Uterus (tissue), 4 donors: Measurements from ENCODE around the gene CLIP3. TPM values are rescaled to one million over a fixed set of nuclear protein-coding genes. Genes with fewer than 3 reads are reported as not detected.
"Not testable (repeated sequence)": the region's sequence is repeated elsewhere in the genome, so short reads cannot be mapped to it uniquely, and the experiment has no call there.

Experiments used
- DNase-seq, 2 donors: peaks; one replicate each; pipeline ENCODE4 v3.0.0-alpha.2; 2019 to 2020
- H3K27ac ChIP-seq, 2 donors: fragments of 200-600 bp; sonication (generic); 1 replicate in 1 of 2; 2 replicates in 1 of 2; pipeline ENCODE4 v1.5.1; 2016 to 2018
- H3K27me3 ChIP-seq, 2 donors: fragments of 200-600 bp; sonication (generic); one replicate each; pipeline ENCODE4 v1.5.1; 2018 to 2019; ENCODE audit warnings: control low read depth in 1 of 2
- H3K36me3 ChIP-seq, 2 donors: fragments of 200-600 bp; sonication (generic); one replicate each; pipeline ENCODE4 v1.5.1; 2019; ENCODE audit warnings: control low read depth in 1 of 2
- H3K4me1 ChIP-seq, 2 donors: fragments of 200-600 bp; sonication (generic); one replicate each; pipeline ENCODE4 v1.5.1; 2018 to 2019; ENCODE audit warnings: control low read depth in 1 of 2
- H3K4me3 ChIP-seq, 2 donors: fragments of 200-600 bp; sonication (generic); 1 replicate in 1 of 2; 2 replicates in 1 of 2; pipeline ENCODE4 v1.5.1; 2018 to 2019; ENCODE audit warnings: mild to moderate bottlenecking in 1 of 2
- H3K9me3 ChIP-seq, 2 donors: fragments of 200-600 bp; sonication (generic); one replicate each; pipeline ENCODE4 v1.5.1; 2019; ENCODE audit warnings: control low read depth in 1 of 2
- POLR2A ChIP-seq, 2 donors: fragments of 450-650 bp; IDR thresholded peaks; one replicate each; pipeline ENCODE4 v1.6.1; 2016; ENCODE audit warnings: antibody characterized with exemption in 2 of 2, mild to moderate bottlenecking in 1 of 2, moderate library complexity in 1 of 2
- intact Hi-C: fragments of 100-400 bp; cut with DNase I; formaldehyde crosslinking; loops from one replicate; pipeline ENCODE4 v1.15.1; 2023; ENCODE audit warnings: low total_unique reads
- total RNA-seq, 4 donors: library from RNA; depleted of rRNA in 3 of 4; stranded (reverse); fragments of >200 nt in 3 of 4; gene quantifications; one replicate each; pipeline versions ENCODE4 v1.1.0 to v1.2.4, GENCODE V29; 2014 to 2023
- TF ChIP-seq, protein P1 (sequence below), 4 experiments: fragments of 200-600 bp in 2 of 4; fragments of 450-650 bp in 2 of 4; sonication (generic) in 2 of 4; IDR thresholded peaks; one replicate each; pipeline ENCODE4 v1.5.1; 2016 to 2019; ENCODE audit warnings: antibody characterized with exemption in 4 of 4, mild to moderate bottlenecking in 2 of 4, moderate library complexity in 1 of 4
- donor health status: DM: yes; HTN: yes; CAD: no.

Gene CLIP3
- total RNA-seq, 4 donors from 2014 or later: 4.4 to 82.5 (median 34.8) TPM

DNA sequence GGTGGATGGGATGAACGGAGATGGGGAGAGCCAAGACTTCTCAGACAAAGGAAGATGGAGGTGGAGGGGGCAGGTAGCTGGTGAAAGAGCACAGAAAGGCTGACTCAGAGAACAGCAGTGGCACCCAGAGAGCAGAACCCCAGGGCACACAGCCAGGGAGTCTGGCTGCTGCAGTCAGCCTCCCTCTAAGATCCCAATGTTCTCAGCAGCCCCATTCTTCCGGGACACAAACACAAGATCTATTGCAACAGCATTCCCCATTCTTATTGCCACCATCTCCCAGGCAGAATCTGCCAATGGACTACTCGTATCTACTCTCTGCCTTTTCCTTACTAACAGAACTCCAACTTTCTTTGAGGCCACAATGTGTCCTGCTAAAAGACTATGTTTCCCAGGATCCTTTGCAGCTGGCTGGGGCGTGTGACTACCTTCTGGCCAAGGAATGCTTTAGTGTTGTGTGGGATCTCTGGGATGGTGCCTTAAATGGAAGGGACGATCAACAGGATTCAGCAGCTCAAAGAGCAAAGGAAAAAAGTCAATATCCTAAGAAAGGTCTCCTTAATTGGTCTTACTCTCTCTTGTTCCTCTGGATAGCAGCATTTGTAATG lies 13.9 kb upstream of the CLIP3 start:
- Histone ChIP-seq H3K27me3 (no peaks in the 10 kb centered on the region), H3K36me3 (no peaks in the 10 kb centered on the region), H3K27ac (no peak overlapping the region), H3K9me3 (no peaks in the 10 kb centered on the region), H3K4me3 (no peak overlapping the region), H3K4me1 (no peaks in the 10 kb centered on the region)
- intact Hi-C loops: no loop called here
- no peak for DNase-seq
- TF ChIP-seq, protein P1, sequence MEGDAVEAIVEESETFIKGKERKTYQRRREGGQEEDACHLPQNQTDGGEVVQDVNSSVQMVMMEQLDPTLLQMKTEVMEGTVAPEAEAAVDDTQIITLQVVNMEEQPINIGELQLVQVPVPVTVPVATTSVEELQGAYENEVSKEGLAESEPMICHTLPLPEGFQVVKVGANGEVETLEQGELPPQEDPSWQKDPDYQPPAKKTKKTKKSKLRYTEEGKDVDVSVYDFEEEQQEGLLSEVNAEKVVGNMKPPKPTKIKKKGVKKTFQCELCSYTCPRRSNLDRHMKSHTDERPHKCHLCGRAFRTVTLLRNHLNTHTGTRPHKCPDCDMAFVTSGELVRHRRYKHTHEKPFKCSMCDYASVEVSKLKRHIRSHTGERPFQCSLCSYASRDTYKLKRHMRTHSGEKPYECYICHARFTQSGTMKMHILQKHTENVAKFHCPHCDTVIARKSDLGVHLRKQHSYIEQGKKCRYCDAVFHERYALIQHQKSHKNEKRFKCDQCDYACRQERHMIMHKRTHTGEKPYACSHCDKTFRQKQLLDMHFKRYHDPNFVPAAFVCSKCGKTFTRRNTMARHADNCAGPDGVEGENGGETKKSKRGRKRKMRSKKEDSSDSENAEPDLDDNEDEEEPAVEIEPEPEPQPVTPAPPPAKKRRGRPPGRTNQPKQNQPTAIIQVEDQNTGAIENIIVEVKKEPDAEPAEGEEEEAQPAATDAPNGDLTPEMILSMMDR (IDR thresholded peaks at IDR 0.05): no peak
- TF ChIP-seq POLR2A (IDR thresholded peaks at IDR 0.05): no peak

DNA sequence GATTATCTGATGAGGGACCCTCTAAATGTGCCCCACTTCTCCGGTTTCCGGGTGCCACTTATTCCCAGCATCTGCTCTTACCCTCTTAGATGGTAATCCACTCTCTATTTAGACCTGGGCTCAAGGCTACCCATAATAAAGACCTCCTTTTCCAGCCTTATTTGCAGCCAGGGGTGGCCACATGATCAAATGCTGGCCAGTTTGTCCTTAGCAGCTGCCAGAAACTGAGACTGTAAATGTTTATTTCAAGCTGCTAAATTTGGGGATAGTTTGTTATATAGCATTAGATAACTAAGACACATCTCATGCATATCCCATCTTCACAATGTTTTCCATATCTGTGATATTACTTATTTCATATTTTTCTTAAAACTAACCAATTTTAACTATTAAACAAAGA lies 11.3 kb upstream of the CLIP3 start:
- H3K27ac ChIP-seq: peak overlapping the region in 1 of 2 donors; percentile 26
- no peak overlapping the region for H3K4me3 ChIP-seq
- H3K36me3 ChIP-seq: no peaks in the 10 kb centered on the region
- DNase-seq: no peak
- TF ChIP-seq, protein P1 (IDR thresholded peaks at IDR 0.05): no peak
- TF ChIP-seq POLR2A (IDR thresholded peaks at IDR 0.05): no peak
- no peaks in the 10 kb centered on the region for H3K27me3 ChIP-seq
- intact Hi-C loops: no loop called here
- no peaks in the 10 kb centered on the region for H3K4me1 ChIP-seq
- H3K9me3 ChIP-seq: no peaks in the 10 kb centered on the region

DNA sequence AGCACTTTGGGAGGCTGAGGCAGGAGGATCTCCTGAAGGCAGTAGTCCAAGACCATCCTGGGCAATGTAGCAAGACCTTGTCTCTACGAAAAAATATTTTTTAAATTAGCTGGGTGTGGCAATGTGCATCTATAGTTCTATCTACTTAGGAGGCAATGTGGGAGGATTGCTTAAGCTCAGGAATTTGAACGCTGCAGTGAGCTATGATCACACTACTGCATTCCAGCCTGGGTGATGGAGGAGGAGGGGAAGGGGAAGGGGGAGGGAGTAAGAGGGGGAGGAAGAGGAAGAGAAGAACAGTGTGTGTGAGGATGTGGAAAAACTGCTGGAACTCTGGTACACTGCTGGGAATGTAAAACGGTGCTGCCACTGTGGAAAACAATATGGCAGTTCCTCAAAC lies 9.2 kb upstream of the CLIP3 start:
- TF ChIP-seq POLR2A (IDR thresholded peaks at IDR 0.05): no peak
- TF ChIP-seq, protein P1 (IDR thresholded peaks at IDR 0.05): no peak

DNA sequence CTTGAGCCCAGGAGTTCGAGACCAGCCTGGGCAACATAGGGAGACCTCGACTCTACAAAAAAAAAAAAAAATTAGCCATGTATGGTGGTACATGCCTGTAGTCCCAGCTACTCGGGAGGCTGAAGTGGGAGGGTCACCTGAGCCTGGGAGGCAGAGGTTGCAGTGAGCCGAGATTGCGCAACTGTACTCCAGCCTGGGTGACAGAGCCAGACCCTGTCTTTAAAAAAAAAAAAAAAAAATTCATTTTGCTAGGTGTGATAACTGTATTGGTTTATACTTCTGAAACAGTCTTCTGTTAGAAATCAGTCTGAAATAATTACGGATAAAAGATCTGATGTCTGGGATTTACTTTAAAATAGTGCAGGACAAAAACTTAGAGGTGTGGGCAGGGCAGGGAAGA lies 8.4 kb upstream of the CLIP3 start:
- H3K4me1 ChIP-seq, H3K4me3 ChIP-seq, H3K9me3 ChIP-seq, H3K36me3 ChIP-seq, H3K27me3 ChIP-seq, DNase-seq, intact Hi-C loops: not testable (repeated sequence)
- peak overlapping the region; percentile 61 to 66 for H3K27ac ChIP-seq

More for the DNA sequence above, 9.2 kb upstream of the CLIP3 start:
- Histone ChIP-seq H3K4me1 (no peaks in the 10 kb centered on the region), H3K36me3 (no peaks in the 10 kb centered on the region), H3K27ac (peak overlapping the region; percentile 61 to 66), H3K4me3 (no peak overlapping the region), H3K9me3 (no peaks in the 10 kb centered on the region), H3K27me3 (no peaks in the 10 kb centered on the region)
- DNase-seq: peak; percentile 37 to 63
- intact Hi-C loops: no loop called here

DNA sequence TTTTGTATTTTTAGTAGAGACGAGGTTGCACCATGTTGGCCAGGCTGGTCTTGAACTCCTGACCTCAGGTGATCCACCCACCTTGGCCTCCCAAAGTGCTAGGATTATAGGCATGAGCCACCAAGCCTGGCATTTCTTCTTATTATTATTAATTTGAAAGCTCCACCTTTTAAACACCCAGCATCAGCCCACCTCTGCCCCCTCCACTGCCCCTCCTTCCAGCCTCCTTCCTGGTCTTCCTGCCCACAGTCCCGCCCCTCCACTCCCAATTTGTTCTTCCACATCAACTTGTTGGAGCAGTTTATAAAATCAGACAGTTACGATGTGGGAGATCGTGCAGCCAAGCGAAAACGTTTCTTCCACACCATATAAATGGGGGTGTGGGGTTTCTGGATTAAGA lies 7.8 kb upstream of the CLIP3 start:
- no peaks in the 10 kb centered on the region for H3K36me3 ChIP-seq
- H3K4me3 ChIP-seq: no peak overlapping the region
- intact Hi-C loops: no loop called here
- H3K27me3 ChIP-seq: no peaks in the 10 kb centered on the region
- TF ChIP-seq, protein P1 (IDR thresholded peaks at IDR 0.05): no peak
- TF ChIP-seq POLR2A (IDR thresholded peaks at IDR 0.05): no peak
- H3K4me1 ChIP-seq: no peaks in the 10 kb centered on the region
- H3K27ac ChIP-seq: peak overlapping the region in 1 of 2 donors; percentile 61
- DNase-seq: no peak
- no peaks in the 10 kb centered on the region for H3K9me3 ChIP-seq

DNA sequence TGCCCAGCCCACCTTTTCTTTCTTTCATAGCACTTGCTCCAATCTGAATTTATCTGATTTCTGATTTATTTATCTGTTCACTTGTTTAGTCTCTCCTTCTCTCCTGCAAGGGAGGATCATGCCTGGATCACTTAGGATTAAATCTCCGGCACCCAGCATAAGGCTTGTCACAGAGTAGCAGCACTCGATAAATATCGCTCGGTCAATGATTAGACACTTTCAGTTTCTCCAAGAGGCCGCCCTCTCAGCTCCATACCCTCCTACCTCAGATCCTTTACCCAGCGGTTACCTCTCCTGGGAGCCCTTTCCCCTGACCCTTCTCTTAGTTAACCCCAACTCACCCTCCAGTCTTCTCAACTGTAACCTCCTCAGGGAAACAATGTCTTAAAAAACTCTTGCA lies 1.4 kb downstream of the CLIP3 start:
- no peaks in the 10 kb centered on the region for H3K27me3 ChIP-seq
- no peaks in the 10 kb centered on the region for H3K36me3 ChIP-seq
- no peak for DNase-seq
- peak overlapping the region in 1 of 2 donors; percentile 89 for H3K27ac ChIP-seq
- H3K4me1 ChIP-seq: no peaks in the 10 kb centered on the region
- no peak overlapping the region for H3K4me3 ChIP-seq
- intact Hi-C loops: no loop called here
- H3K9me3 ChIP-seq: no peaks in the 10 kb centered on the region
- TF ChIP-seq POLR2A (IDR thresholded peaks at IDR 0.05): no peak
- TF ChIP-seq, protein P1 (IDR thresholded peaks at IDR 0.05): no peak
